Loucy (cell line): ENCODE measurements around the gene LCT.
A peak's percentile ranks its signal among the peaks of the same experiment; 100 is the strongest.

Source experiments
- H2AFZ ChIP-seq: fragments of 200-600 bp; sonication (generic); 2 replicates; pipeline ENCODE4 v1.6.0; 2016; ENCODE audit warnings: antibody characterized with exemption, mild to moderate bottlenecking, low read length, moderate library complexity
- H3F3A ChIP-seq: fragments of 200-600 bp; 2 replicates; pipeline ENCODE4 v1.6.0; 2016; ENCODE audit warnings: antibody characterized with exemption, low read depth, mild to moderate bottlenecking
- H3K27me3 ChIP-seq: fragments of 200-600 bp; sonication (generic); 2 replicates; pipeline ENCODE4 v1.6.1; 2014; ENCODE audit warnings: low read length, mild to moderate bottlenecking; ENCODE audit not compliant: insufficient read depth, poor library complexity, severe bottlenecking
- H3K36me3 ChIP-seq: fragments of 200-600 bp; sonication (generic); 2 replicates; pipeline ENCODE4 v1.6.1; 2016; ENCODE audit warnings: low read length; ENCODE audit not compliant: insufficient read depth
- H3K4me1 ChIP-seq: fragments of 200-600 bp; sonication (generic); 2 replicates; pipeline ENCODE4 v1.5.1; 2014; ENCODE audit warnings: low read length, mild to moderate bottlenecking; ENCODE audit not compliant: insufficient read depth, poor library complexity, severe bottlenecking
- H3K4me2 ChIP-seq: fragments of 200-600 bp; sonication (generic); 2 replicates; pipeline ENCODE4 v1.6.0; 2014; ENCODE audit warnings: antibody characterized with exemption, low read length, low read depth, mild to moderate bottlenecking; ENCODE audit not compliant: poor library complexity, severe bottlenecking
- H3K4me3 ChIP-seq: fragments of 200-600 bp; sonication (generic); 2 replicates; pipeline ENCODE4 v1.5.1; 2014; ENCODE audit warnings: low read length, mild to moderate bottlenecking, mixed read lengths; ENCODE audit not compliant: poor library complexity, severe bottlenecking
- H3K79me2 ChIP-seq: fragments of 200-600 bp; sonication (generic); 2 replicates; pipeline ENCODE4 v1.6.1; 2014; ENCODE audit warnings: low read length; ENCODE audit not compliant: insufficient read depth
- H3K9ac ChIP-seq: fragments of 200-600 bp; sonication (generic); 2 replicates; pipeline ENCODE4 v1.6.0; 2014; ENCODE audit warnings: mild to moderate bottlenecking, low read depth, low read length, moderate library complexity; ENCODE audit not compliant: poor library complexity, severe bottlenecking
- H3K9me2 ChIP-seq: fragments of 200-600 bp; sonication (generic); replicated peaks from 2 replicates; pipeline ENCODE4 v1.6.1; 2016; ENCODE audit warnings: low read depth, low read length, mixed read lengths
- H3K9me3 ChIP-seq: fragments of 200-600 bp; sonication (generic); 2 replicates; pipeline ENCODE4 v1.6.1; 2014; ENCODE audit warnings: mild to moderate bottlenecking, antibody characterized with exemption, low read length, low read depth; ENCODE audit not compliant: insufficient read depth
- H4K20me1 ChIP-seq: fragments of 200-600 bp; sonication (generic); 2 replicates; pipeline ENCODE4 v1.6.0; 2014; ENCODE audit warnings: antibody characterized with exemption, low read length, mild to moderate bottlenecking; ENCODE audit not compliant: insufficient read depth, poor library complexity, severe bottlenecking
- EZH2phosphoT487 ChIP-seq: fragments of 200-600 bp; IDR thresholded peaks from 2 replicates; pipeline ENCODE4 v1.6.1; 2018; ENCODE audit warnings: antibody characterized with exemption, mild to moderate bottlenecking, moderate library complexity, borderline replicate concordance
- TF ChIP-seq, protein P1 (sequence below): fragments of 200-600 bp; sonication (generic); conservative IDR thresholded peaks from 2 replicates; pipeline ENCODE4 v1.5.1; 2014; ENCODE audit warnings: mild to moderate bottlenecking, antibody characterized with exemption, low read length

Gene LCT

DNA sequence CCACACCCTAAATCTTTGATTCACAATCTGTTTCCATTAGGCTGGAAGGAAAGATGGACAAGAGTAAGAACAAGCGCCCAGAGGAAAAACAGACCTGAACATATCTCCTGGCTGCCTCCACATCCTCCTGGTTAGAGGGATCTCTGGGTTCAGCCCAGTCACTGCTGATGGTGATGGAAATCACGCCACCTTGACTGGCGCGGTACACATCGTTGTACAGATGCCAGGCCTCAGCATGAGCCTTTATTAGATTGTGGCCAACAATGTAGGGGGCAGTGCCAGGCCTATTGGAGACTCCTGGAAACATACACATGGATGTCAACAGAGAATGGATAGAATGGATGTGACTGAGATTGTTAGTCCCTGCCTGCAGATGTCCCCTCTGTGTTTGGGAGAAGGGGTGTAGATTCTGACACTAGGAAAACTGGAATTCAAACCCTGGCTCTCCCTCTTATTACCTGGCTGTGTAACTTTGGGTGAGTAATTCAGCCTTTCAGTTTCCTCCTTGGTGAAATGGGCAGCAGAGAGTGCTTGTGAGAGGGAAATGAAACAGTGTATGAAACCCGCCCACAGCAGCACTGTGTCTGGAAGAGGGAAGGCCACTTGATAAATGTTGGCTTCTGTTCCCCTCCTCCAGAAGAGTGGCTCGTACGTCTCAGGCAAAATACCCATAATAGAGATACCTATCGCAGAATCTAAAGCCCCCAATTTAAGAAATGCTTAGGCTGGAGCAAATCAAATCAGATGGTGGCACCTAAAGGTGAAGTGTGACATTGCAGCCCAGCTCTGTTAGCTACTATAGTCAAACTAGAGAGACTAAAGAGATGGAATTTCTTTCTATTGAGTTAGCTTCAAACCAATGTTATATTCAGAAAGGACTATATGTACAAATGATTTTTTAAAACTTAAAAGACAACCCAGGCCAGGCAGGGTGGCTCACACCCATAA is 36.2 kb downstream of the LCT start:
- Histone ChIP-seq H3K79me2 (no peaks in the 10 kb centered on the region), H3K4me3 (no peak overlapping the region), H3K27me3 (no peaks in the 10 kb centered on the region), H2AFZ (no peak overlapping the region), H4K20me1 (no peaks in the 10 kb centered on the region), H3K36me3 (no peaks in the 10 kb centered on the region), H3K9me2 (no peaks in the 10 kb centered on the region), H3K9ac (no peak overlapping the region), H3K4me1 (no peaks in the 10 kb centered on the region), H3K9me3 (peaks cover 16% of the 10 kb centered on the region; the same call in 1 of the 2 replicates), H3F3A (no peaks in the 10 kb centered on the region), H3K4me2 (no peak overlapping the region)
- TF ChIP-seq EZH2phosphoT487: no peak
- TF ChIP-seq, protein P1, sequence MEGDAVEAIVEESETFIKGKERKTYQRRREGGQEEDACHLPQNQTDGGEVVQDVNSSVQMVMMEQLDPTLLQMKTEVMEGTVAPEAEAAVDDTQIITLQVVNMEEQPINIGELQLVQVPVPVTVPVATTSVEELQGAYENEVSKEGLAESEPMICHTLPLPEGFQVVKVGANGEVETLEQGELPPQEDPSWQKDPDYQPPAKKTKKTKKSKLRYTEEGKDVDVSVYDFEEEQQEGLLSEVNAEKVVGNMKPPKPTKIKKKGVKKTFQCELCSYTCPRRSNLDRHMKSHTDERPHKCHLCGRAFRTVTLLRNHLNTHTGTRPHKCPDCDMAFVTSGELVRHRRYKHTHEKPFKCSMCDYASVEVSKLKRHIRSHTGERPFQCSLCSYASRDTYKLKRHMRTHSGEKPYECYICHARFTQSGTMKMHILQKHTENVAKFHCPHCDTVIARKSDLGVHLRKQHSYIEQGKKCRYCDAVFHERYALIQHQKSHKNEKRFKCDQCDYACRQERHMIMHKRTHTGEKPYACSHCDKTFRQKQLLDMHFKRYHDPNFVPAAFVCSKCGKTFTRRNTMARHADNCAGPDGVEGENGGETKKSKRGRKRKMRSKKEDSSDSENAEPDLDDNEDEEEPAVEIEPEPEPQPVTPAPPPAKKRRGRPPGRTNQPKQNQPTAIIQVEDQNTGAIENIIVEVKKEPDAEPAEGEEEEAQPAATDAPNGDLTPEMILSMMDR: peak; percentile 35

GRCh38 chr2:135799738-135800137 is 37.2 kb downstream of the LCT start:
- Histone ChIP-seq H4K20me1 (no peaks in the 10 kb centered on the region), H3K9me3 (peaks cover 16% of the 10 kb centered on the region; the same call in 1 of the 2 replicates), H3K9me2 (no peaks in the 10 kb centered on the region), H3K79me2 (no peaks in the 10 kb centered on the region), H3K36me3 (no peaks in the 10 kb centered on the region), H3K9ac (no peak overlapping the region), H3K4me3 (no peak overlapping the region), H2AFZ (no peak overlapping the region), H3K27me3 (no peaks in the 10 kb centered on the region), H3F3A (no peaks in the 10 kb centered on the region), H3K4me2 (no peak overlapping the region), H3K4me1 (no peaks in the 10 kb centered on the region)
- no peak for TF ChIP-seq EZH2phosphoT487
- TF ChIP-seq, protein P1: peak; percentile 46

DNA sequence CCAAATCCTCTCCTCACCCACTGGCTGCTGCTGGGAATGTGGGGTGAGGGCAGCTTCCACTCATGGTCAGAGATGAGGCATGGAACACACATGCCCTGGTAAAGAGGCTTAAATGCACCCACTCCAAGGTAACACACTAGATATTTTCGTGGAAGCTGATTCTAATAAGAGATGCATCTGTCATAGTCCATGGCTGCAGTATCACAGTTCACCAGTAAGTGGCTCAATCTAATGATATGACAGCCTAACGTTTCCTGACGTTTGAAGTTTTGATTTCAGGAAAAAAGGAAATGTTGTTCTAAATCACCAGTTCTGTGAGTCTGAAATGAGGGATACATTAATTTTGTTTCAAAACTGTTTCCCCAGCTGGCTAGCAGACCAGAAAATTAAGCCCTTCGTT is 38.2 kb downstream of the LCT start:
- no peaks in the 10 kb centered on the region for H3K79me2 ChIP-seq
- TF ChIP-seq, protein P1: peak; percentile 50
- no peak for TF ChIP-seq EZH2phosphoT487
- H3K36me3 ChIP-seq: no peaks in the 10 kb centered on the region
- H3K9me3 ChIP-seq: peaks cover 16% of the 10 kb centered on the region; the same call in 1 of the 2 replicates
- no peaks in the 10 kb centered on the region for H3K4me1 ChIP-seq
- no peaks in the 10 kb centered on the region for H3K27me3 ChIP-seq
- no peak overlapping the region for H3K4me3 ChIP-seq
- H3K9ac ChIP-seq: no peak overlapping the region
- no peak overlapping the region for H2AFZ ChIP-seq
- no peaks in the 10 kb centered on the region for H3K9me2 ChIP-seq
- no peak overlapping the region for H3K4me2 ChIP-seq
- H4K20me1 ChIP-seq: no peaks in the 10 kb centered on the region
- H3F3A ChIP-seq: no peaks in the 10 kb centered on the region
